HG03354 (cell line): ENCODE results near the gene MADD.
"Not testable (repeated sequence)": the region's sequence is repeated elsewhere in the genome, so short reads cannot be mapped to it uniquely, and the experiment has no call there.

Source experiments
- ATAC-seq: cut with Tn5 transposase; IDR thresholded peaks from one replicate; pipeline ENCODE4 v1.9.1; 2021; ENCODE audit warnings: mild to moderate bottlenecking; ENCODE audit not compliant: unreplicated experiment, poor library complexity, severe bottlenecking

Gene MADD

GRCh38 chr11:47333886-47334443, 64.0 kb downstream of the MADD start:
- no peak for ATAC-seq

DNA sequence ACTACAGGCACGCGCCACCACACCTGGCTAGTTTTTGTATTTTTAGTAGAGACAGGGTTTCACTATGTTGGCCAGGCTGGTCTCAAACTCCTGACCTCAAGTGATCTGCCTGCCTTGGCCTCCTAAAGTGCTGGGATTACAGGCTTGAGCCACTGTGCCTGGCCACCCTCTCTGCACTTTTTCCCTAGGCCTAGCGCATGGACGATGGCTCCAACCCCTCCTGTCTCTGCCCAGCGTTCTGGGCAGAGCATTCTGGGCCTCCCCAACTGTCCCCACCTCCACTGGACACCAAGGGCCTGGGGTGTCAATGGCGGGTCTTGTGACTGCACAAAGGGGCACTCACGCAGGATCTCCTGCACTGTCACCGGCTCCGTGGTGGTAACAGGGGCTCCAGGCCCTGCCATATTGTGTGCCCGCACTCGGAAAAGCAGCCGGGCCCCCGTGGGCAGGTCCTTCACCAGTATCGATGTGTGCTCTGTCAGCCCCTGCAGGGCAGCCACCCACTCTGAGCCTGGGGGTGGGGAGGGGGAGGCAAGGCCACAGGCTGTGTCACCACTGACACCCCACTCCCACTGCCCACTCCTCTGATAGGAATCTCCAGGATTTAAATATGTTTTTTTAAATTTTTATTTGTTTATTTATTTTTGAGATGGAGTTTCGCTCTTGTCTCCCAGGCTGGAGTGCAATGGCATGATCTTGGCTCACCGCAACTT, 64.9 kb downstream of the MADD start:
- ATAC-seq = not testable (repeated sequence)

DNA sequence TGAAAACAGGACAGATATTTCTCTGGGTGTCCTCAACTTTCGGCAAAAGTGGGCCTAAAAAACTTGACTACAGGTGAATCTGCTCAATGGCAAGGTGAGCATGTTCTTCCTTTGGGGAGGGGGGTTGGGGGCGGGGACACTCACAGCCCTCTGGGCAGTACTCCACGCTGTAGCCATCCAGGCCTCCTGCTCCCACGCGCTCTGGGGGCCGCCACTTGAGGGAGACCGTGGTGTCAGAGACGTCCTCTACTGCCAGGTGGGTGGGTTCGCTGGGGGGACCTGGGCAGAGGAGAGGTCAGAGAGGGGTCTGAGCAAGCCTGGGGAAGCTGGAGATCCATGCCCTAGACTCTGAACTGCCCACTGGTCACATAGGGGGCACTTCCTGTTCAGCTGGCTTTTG, 65.8 kb downstream of the MADD start:
- no peak for ATAC-seq

DNA sequence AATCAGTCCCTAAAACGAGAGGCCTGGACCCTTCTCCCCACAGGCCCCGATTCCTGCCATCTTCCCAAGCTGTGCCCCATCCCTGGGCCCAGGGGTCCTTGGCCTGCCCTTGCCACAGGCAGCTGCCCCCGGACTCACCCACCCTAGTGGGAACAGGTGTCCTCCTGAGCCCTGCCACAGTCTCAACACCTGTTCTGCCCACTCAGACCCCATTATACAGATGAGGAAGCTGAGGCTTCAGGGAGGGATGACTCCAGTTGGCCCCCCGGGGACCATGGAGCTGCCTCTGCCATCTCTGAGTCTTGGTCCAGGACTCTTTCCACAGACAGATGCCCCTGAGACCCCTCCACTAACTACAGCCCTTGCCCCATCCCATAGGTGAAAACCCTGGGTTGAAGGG, 66.7 kb downstream of the MADD start:
- ATAC-seq = no peak

DNA sequence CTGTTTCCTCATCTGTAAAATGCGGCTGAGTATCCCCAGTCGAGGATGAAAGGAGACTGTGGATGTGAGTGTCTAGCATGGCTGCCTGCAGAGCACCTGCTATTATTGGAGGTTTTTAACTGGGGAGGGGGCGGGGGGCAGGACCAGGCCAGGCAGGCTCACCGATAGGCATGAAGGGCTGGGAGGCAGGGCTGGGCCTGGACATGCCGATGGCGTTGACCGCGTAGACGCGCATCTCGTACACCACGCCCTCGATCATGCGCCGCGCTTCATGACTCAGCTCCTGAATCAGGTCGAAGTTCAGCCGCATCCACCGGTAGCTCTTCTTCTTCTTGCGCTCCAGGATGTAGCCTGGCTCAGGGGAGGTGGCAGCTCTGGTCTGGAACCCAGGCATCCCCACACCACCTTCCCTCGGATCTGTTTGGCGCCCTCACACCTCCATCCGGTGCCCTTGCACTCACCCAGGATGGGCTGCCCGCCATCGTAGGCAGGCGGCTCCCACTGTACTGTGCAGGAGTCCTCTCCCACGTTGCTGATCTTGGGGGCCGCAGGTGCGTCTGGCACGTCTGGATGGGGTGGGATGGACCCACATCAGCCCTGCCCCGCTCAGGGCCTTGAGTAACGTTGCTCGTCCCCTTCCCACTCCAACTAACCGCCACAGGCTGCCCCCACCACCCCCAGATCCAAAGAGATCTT, 67.4 kb downstream of the MADD start:
- no peak for ATAC-seq

- no peak for ATAC-seq
Observed at GRCh38 chr11:47338396-47339241, 68.7 kb downstream of the MADD start.

DNA sequence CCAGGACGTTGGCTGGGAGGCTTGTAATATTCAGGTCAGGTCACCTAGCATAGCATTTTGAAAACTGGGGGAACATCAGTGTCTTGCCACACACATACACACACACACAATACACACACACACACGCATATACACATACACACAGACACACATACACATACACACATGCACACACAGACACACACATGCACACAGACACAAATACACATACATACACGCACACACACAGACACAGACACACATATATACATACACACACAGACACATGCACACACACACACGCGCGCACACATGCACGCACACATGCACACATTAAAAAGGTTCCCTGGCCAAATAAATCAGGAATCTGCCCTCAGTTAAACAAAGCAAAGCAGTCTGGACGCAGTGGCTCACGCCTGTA, 70.1 kb downstream of the MADD start:
- ATAC-seq = no peak

DNA sequence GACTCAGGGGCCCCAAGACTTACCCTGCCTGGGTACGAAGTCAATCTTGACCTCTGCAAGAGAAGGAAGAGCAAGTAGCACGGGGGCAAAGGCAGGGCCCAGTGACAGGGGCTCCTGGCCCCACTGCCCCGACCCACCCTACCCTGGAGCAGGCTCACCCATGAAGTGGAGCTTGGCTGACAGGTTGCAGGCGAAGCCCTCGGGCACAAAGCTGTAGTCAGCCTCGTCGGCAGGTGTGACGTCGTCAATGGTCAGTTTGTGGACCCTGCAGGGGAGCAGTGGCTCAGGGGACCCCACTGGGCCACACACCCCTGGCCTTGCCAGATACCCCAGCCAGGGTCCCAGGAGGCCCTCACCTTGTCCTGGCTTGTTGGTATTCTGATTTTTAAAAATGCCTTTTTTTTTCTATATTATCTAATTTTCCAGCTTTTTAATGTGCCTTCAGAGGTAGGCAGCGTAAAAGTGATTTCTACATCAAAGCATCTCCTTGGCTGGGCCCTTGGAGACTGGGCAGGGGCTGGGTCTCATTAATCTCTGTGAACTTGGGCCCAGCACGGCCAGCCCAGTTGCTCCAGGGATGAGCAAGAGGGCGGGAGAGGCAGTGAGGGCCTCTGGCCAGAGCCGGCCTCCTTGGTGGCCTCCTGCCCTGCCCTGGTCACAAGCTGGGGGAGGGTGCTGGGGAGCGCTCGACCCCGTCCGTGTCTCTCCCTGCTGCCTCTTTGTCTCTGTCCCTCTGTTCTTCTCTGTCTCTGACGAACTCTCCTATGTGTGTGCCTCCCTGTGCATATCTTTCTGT, 71.2 kb downstream of the MADD start:
- ATAC-seq = no peak

GRCh38 chr11:47342036-47342803, 72.3 kb downstream of the MADD start:
- ATAC-seq = no peak

DNA sequence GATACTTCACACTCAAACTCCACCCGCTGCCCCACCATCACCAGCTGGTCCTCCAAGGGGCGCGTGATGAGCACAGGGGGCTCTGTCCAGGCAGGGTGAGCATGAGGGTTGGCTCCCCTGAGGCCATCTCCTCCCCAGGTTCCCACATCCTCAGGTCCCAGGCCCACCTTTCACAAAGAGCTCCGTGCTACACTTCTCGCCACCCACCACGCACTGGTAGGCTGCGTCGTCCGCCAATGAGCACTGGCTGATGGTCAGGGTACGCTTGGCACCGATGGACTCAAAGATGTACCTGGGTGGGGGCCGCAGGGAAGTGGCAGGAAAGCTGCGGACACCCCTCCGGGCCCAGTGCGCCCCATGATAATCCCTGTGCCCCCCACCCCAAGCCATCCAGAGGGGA, 72.9 kb downstream of the MADD start:
- ATAC-seq = no peak

GRCh38 chr11:47345890-47346563, 76.1 kb downstream of the MADD start:
- ATAC-seq = no peak

GRCh38 chr11:47347137-47347536, 77.2 kb downstream of the MADD start:
- no peak for ATAC-seq

GRCh38 chr11:47348131-47348802, 78.3 kb downstream of the MADD start:
- ATAC-seq = no peak

- no peak for ATAC-seq
Observed at GRCh38 chr11:47348859-47349258, 78.9 kb downstream of the MADD start.

- no peak for ATAC-seq
Observed at GRCh38 chr11:47349521-47350095, 79.7 kb downstream of the MADD start.

DNA sequence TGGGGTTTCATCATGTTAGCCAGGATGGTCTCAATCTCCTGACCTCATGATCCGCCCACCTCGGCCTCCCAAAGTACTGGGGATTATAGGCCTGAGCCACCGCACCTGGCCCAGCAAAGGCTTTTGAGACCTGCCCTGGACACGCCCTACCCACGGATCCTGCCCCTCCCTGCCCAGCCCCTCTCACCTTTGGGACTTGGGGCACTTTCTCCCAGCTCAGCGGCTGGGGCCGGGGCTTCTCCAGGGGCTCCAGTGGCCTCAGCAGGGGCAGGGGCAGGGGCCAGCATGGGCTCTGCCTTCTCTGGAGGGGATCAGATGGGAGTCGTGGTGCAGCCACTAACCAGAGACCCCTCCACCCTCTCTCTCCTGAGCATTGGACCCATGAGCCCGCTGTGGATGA, 80.4 kb downstream of the MADD start:
- ATAC-seq = no peak
